Keratinocyte (primary cell): ENCODE measurements around the gene PPP1R36. TPM values are rescaled to one million over a fixed set of nuclear protein-coding genes. Genes with fewer than 3 reads are reported as not detected.

Experiments
- DNase-seq: peaks from one replicate; pipeline ENCODE4 v3.0.0-alpha.2; 2011; ENCODE audit warnings: low read depth, missing footprints, low spot score
- FAIRE-seq: peaks from 2 replicates; lab custom pipeline; 2011; peaks lifted over from hg19 to GRCh38; lab: Jason Lieb, UNC
- H2AFZ ChIP-seq: 2 replicates; pipeline ENCODE4 v1.6.0; 2012; ENCODE audit warnings: low read length, control low read depth, inconsistent platforms; ENCODE audit not compliant: control insufficient read depth
- H3K27ac ChIP-seq: 2 replicates; pipeline ENCODE4 v1.5.1; 2011; ENCODE audit warnings: low read length; ENCODE audit not compliant: control insufficient read depth, insufficient read depth
- H3K27me3 ChIP-seq: 3 replicates; pipeline ENCODE4 v1.6.0; 2011; ENCODE audit warnings: low read length; ENCODE audit not compliant: control insufficient read depth, insufficient read depth; ENCODE audit errors: extremely low read depth
- H3K36me3 ChIP-seq, 2 experiments: 2 replicates in 1 of 2; 3 replicates in 1 of 2; pipeline ENCODE4 v1.5.1; 2011; ENCODE audit warnings: low read length in 2 of 2, mild to moderate bottlenecking in 1 of 2; ENCODE audit not compliant: control insufficient read depth in 2 of 2, insufficient read depth in 2 of 2; ENCODE audit errors: extremely low read depth in 1 of 2
- H3K4me1 ChIP-seq: 3 replicates; pipeline ENCODE4 v1.5.1; 2011; ENCODE audit warnings: low read length; ENCODE audit not compliant: control insufficient read depth, insufficient read depth; ENCODE audit errors: extremely low read depth
- H3K4me2 ChIP-seq: 3 replicates; pipeline ENCODE4 v1.6.0; 2011; ENCODE audit warnings: low read depth, low read length; ENCODE audit not compliant: control insufficient read depth, insufficient read depth; ENCODE audit errors: extremely low read depth
- H3K4me3 ChIP-seq, 3 experiments: fragments of 200-600 bp in 1 of 3; sonication (generic) in 1 of 3; 2 replicates in 2 of 3; 3 replicates in 1 of 3; pipeline ENCODE4 v1.5.1; 2011 to 2016; ENCODE audit warnings: low read length in 3 of 3, mild to moderate bottlenecking in 3 of 3, control low read depth in 2 of 3, inconsistent platforms in 1 of 3, low read depth in 1 of 3, mixed read lengths in 1 of 3, mixed run types in 1 of 3, moderate library complexity in 1 of 3; ENCODE audit not compliant: control insufficient read depth in 2 of 3, insufficient read depth in 2 of 3; ENCODE audit errors: extremely low read depth in 1 of 3
- H3K79me2 ChIP-seq: 2 replicates; pipeline ENCODE4 v1.6.0; 2012; ENCODE audit warnings: low read length; ENCODE audit not compliant: control insufficient read depth, insufficient read depth
- H3K9ac ChIP-seq: 3 replicates; pipeline ENCODE4 v1.6.0; 2011; ENCODE audit warnings: low read length; ENCODE audit not compliant: control insufficient read depth, insufficient read depth; ENCODE audit errors: extremely low read depth
- H3K9me1 ChIP-seq: 3 replicates; pipeline ENCODE4 v1.6.0; 2011; ENCODE audit warnings: low read length; ENCODE audit not compliant: control insufficient read depth, insufficient read depth; ENCODE audit errors: extremely low read depth
- H3K9me3 ChIP-seq: 2 replicates; pipeline ENCODE4 v1.5.1; 2012; ENCODE audit warnings: low read depth, low read length; ENCODE audit not compliant: control insufficient read depth
- H4K20me1 ChIP-seq: 3 replicates; pipeline ENCODE4 v1.6.0; 2011; ENCODE audit warnings: low read length; ENCODE audit not compliant: control insufficient read depth, insufficient read depth; ENCODE audit errors: extremely low read depth
- EZH2 ChIP-seq: IDR thresholded peaks from one replicate; pipeline ENCODE4 v1.6.1; 2012; ENCODE audit warnings: inconsistent platforms, mild to moderate bottlenecking, low read length, moderate library complexity
- dilution Hi-C: fragments of 300-500 bp; cut with MboI; formaldehyde crosslinking; loops from one replicate; pipeline ENCODE4 v1.7.0; 2020; ENCODE audit warnings: low sequenced_read_pairs; ENCODE audit not compliant: extremely low pct_ligation_motif_present
- polyA plus RNA-seq, 5 experiments: library from polyadenylated mRNA; depleted of rRNA in 3 of 5; stranded (reverse) in 3 of 5; stranded (forward) in 1 of 5; unstranded in 1 of 5; fragments of >200 nt; gene quantifications; 1 replicate in 1 of 5; 2 replicates in 3 of 5; 3 replicates in 1 of 5; pipeline versions ENCODE4 v1.2.1 to v1.2.3, GENCODE V29; 2011 to 2012; ENCODE audit warnings: missing spikeins in 2 of 5, low read depth in 1 of 5, low replicate concordance in 1 of 5
- TF ChIP-seq, protein P1 (sequence below), 3 experiments: IDR thresholded peaks in 1 of 3; conservative IDR thresholded peaks in 1 of 3; optimal IDR thresholded peaks in 1 of 3; 2 replicates in 2 of 3; 3 replicates in 1 of 3; pipeline versions ENCODE3 to v1.5.1; 2011; ENCODE audit warnings: low read length in 3 of 3, mild to moderate bottlenecking in 3 of 3, moderate library complexity in 2 of 3, control low read depth in 1 of 3, inconsistent platforms in 1 of 3; ENCODE audit not compliant: insufficient read depth in 2 of 3; ENCODE audit errors: extremely low read depth in 1 of 3

The PPP1R36 gene
- polyA plus RNA-seq, 1 donor (not counting 4 experiments of a cell fraction or from before 2014, with no cell fraction given) = 0.81 TPM

DNA sequence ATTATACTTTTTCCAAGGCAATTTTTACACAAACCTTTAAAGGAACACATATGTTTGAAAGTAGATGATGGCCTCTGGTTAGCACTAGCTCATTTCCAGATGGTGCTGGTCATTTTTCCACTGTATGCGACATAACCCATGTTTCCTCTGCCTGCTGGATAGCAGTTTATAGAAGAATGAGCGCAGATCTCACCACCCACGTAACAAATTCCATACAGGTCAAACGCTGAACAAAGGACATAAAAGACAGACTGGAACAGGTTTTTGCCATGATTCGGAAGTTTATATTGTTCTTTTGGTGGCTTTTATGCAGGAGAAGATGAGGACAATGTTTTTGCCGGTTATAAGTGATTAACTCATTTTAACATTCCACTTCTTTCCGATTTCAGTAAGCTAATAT is 30.7 kb downstream of the PPP1R36 start:
- dilution Hi-C loops = no loop called here
- Histone ChIP-seq H3K36me3 (no peaks in the 10 kb centered on the region), H3K9ac (no peak overlapping the region), H3K4me2 (no peak overlapping the region), H3K9me1 (no peaks in the 10 kb centered on the region), H4K20me1 (no peaks in the 10 kb centered on the region), H3K4me3 (no peak overlapping the region), H3K4me1 (no peaks in the 10 kb centered on the region), H3K9me3 (no peaks in the 10 kb centered on the region), H3K27ac (no peak overlapping the region), H3K79me2 (no peaks in the 10 kb centered on the region), H3K27me3 (no peaks in the 10 kb centered on the region), H2AFZ (no peak overlapping the region)
- no peak for DNase-seq
- FAIRE-seq = no peak
- TF ChIP-seq, protein P1, sequence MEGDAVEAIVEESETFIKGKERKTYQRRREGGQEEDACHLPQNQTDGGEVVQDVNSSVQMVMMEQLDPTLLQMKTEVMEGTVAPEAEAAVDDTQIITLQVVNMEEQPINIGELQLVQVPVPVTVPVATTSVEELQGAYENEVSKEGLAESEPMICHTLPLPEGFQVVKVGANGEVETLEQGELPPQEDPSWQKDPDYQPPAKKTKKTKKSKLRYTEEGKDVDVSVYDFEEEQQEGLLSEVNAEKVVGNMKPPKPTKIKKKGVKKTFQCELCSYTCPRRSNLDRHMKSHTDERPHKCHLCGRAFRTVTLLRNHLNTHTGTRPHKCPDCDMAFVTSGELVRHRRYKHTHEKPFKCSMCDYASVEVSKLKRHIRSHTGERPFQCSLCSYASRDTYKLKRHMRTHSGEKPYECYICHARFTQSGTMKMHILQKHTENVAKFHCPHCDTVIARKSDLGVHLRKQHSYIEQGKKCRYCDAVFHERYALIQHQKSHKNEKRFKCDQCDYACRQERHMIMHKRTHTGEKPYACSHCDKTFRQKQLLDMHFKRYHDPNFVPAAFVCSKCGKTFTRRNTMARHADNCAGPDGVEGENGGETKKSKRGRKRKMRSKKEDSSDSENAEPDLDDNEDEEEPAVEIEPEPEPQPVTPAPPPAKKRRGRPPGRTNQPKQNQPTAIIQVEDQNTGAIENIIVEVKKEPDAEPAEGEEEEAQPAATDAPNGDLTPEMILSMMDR (optimal IDR thresholded peaks at IDR 0.05 in 1 of 3, IDR thresholded peaks at IDR 0.05 in 1 of 3, conservative IDR thresholded peaks at IDR 0.05 in 1 of 3; ENCODE audit: extremely low read depth in 1 of 3, insufficient read depth in 2 of 3, low read length in 3 of 3) = no peak

DNA sequence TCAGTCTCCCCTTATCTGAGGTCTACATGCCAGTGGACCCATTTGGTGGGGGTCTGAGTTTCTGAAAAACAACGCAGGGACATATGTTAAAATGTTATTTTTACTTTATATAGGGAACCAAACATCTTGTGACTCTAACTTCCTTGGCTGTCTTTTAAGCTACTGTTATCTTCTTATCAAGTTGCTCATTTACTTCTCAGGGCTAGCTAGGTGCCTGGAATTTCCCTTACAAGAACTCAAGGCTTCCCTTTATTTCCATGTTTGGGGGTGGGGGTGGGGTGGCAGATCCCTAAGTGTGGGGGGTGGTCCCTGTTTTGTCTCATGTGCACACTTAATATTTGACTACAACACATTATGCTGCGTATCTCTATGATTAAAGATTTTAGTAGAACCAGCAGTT is 31.6 kb downstream of the PPP1R36 start:
- Histone ChIP-seq H3K9ac (no peak overlapping the region), H3K9me3 (no peaks in the 10 kb centered on the region), H2AFZ (no peak overlapping the region), H3K4me2 (no peak overlapping the region), H3K36me3 (no peaks in the 10 kb centered on the region), H3K79me2 (no peaks in the 10 kb centered on the region), H4K20me1 (no peaks in the 10 kb centered on the region), H3K4me1 (no peaks in the 10 kb centered on the region), H3K27me3 (no peaks in the 10 kb centered on the region), H3K27ac (no peak overlapping the region), H3K9me1 (no peaks in the 10 kb centered on the region), H3K4me3 (no peak overlapping the region)
- dilution Hi-C loops = no loop called here
- DNase-seq (no peak), FAIRE-seq (no peak)
- no peak for TF ChIP-seq EZH2
- TF ChIP-seq, protein P1 (optimal IDR thresholded peaks at IDR 0.05 in 1 of 3, IDR thresholded peaks at IDR 0.05 in 1 of 3, conservative IDR thresholded peaks at IDR 0.05 in 1 of 3; ENCODE audit: extremely low read depth in 1 of 3, insufficient read depth in 2 of 3, low read length in 3 of 3) = no peak
